Measurements from ENCODE around the gene CUTC. TPM values are rescaled to one million over a fixed set of nuclear protein-coding genes. Genes with fewer than 3 reads are reported as not detected.
A peak's percentile ranks its signal among the peaks of the same experiment; 100 is the strongest.

CUTC gene
- total RNA-seq, 1 donor from 2014 or later = 13.7 TPM

- no peak for TF ChIP-seq CTCF (IDR thresholded peaks at IDR 0.05; ENCODE audit: unreplicated experiment)
- H3K9me3 Mint-ChIP-seq (ENCODE audit: unreplicated experiment) = no peaks in the 10 kb centered on the region
- H3K4me3 Mint-ChIP-seq (ENCODE audit: unreplicated experiment) = no peak overlapping the region
- no peaks in the 10 kb centered on the region for H3K27me3 Mint-ChIP-seq (ENCODE audit: unreplicated experiment)
- H3K36me3 Mint-ChIP-seq (ENCODE audit: low read depth, unreplicated experiment) = no peaks in the 10 kb centered on the region
- peaks cover 2% of the 10 kb centered on the region for H3K4me1 Mint-ChIP-seq (ENCODE audit: unreplicated experiment)
- DNase-seq (ENCODE audit: low spot score) = no peak
- H3K27ac Mint-ChIP-seq (ENCODE audit: unreplicated experiment) = no peak overlapping the region
Observed at GRCh38 chr10:99769706-99770105, 37.7 kb downstream of the CUTC start.

GRCh38 chr10:99770408-99771045 lies 38.5 kb downstream of the CUTC start:
- Mint-ChIP-seq H3K27ac (ENCODE audit: unreplicated experiment) (no peak overlapping the region), H3K4me1 (ENCODE audit: unreplicated experiment) (peaks cover 2% of the 10 kb centered on the region), H3K4me3 (ENCODE audit: unreplicated experiment) (no peak overlapping the region), H3K9me3 (ENCODE audit: unreplicated experiment) (no peaks in the 10 kb centered on the region), H3K36me3 (ENCODE audit: low read depth, unreplicated experiment) (no peaks in the 10 kb centered on the region), H3K27me3 (ENCODE audit: unreplicated experiment) (no peaks in the 10 kb centered on the region)
- DNase-seq (ENCODE audit: low spot score) = no peak
- TF ChIP-seq CTCF (IDR thresholded peaks at IDR 0.05; ENCODE audit: unreplicated experiment) = no peak

GRCh38 chr10:99775850-99776249 lies 43.8 kb downstream of the CUTC start:
- H3K36me3 Mint-ChIP-seq (ENCODE audit: low read depth, unreplicated experiment) = no peaks in the 10 kb centered on the region
- no peak overlapping the region for H3K4me3 Mint-ChIP-seq (ENCODE audit: unreplicated experiment)
- no peak for TF ChIP-seq CTCF (IDR thresholded peaks at IDR 0.05; ENCODE audit: unreplicated experiment)
- H3K27ac Mint-ChIP-seq (ENCODE audit: unreplicated experiment) = no peak overlapping the region
- no peak for DNase-seq (ENCODE audit: low spot score)
- no peaks in the 10 kb centered on the region for H3K27me3 Mint-ChIP-seq (ENCODE audit: unreplicated experiment)
- no peaks in the 10 kb centered on the region for H3K9me3 Mint-ChIP-seq (ENCODE audit: unreplicated experiment)
- H3K4me1 Mint-ChIP-seq (ENCODE audit: unreplicated experiment) = peaks cover 38% of the 10 kb centered on the region

GRCh38 chr10:99777918-99778714 lies 46.1 kb downstream of the CUTC start:
- Mint-ChIP-seq H3K4me3 (ENCODE audit: unreplicated experiment) (no peak overlapping the region), H3K4me1 (ENCODE audit: unreplicated experiment) (peaks cover 42% of the 10 kb centered on the region), H3K27ac (ENCODE audit: unreplicated experiment) (peak overlapping the region; percentile 99), H3K36me3 (ENCODE audit: low read depth, unreplicated experiment) (no peaks in the 10 kb centered on the region), H3K9me3 (ENCODE audit: unreplicated experiment) (no peaks in the 10 kb centered on the region), H3K27me3 (ENCODE audit: unreplicated experiment) (peaks cover 1% of the 10 kb centered on the region)
- no peak for TF ChIP-seq CTCF (IDR thresholded peaks at IDR 0.05; ENCODE audit: unreplicated experiment)
- DNase-seq (ENCODE audit: low spot score) = no peak

- Mint-ChIP-seq H3K27me3 (ENCODE audit: unreplicated experiment) (peaks cover 3% of the 10 kb centered on the region), H3K4me3 (ENCODE audit: unreplicated experiment) (peak overlapping the region; percentile 50), H3K9me3 (ENCODE audit: unreplicated experiment) (no peaks in the 10 kb centered on the region), H3K27ac (ENCODE audit: unreplicated experiment) (peak overlapping the region; percentile 99), H3K36me3 (ENCODE audit: low read depth, unreplicated experiment) (no peaks in the 10 kb centered on the region), H3K4me1 (ENCODE audit: unreplicated experiment) (peaks cover 42% of the 10 kb centered on the region)
- DNase-seq (ENCODE audit: low spot score) = peak; percentile 15
- TF ChIP-seq CTCF (IDR thresholded peaks at IDR 0.05; ENCODE audit: unreplicated experiment) = no peak
Observed at GRCh38 chr10:99779335-99779734, 47.3 kb downstream of the CUTC start.

All from endothelial cell (in vitro differentiated cells).